Choroid plexus epithelial cell (primary cell): Measurements from ENCODE around the gene CREB3L1.
A peak's percentile ranks its signal among the peaks of the same experiment; 100 is the strongest.

Source experiments
- DNase-seq: peaks from one replicate; pipeline ENCODE4 v3.0.0-alpha.2; 2010; ENCODE audit warnings: low read depth
- H3K4me3 ChIP-seq: 2 replicates; pipeline ENCODE4 v1.5.1; 2011; ENCODE audit warnings: low read depth, mild to moderate bottlenecking, control low read depth, low read length, moderate library complexity
- CTCF ChIP-seq: conservative IDR thresholded peaks from 2 replicates; pipeline ENCODE4 v1.5.1; 2011; ENCODE audit warnings: low read depth, mild to moderate bottlenecking, control low read depth, inconsistent platforms, low read length, moderate library complexity

The CREB3L1 gene

GRCh38 chr11:46291441-46292150 lies 14.1 kb downstream of the CREB3L1 start:
- peak; percentile 18 for TF ChIP-seq CTCF
- peak; percentile 86 for DNase-seq
- peak overlapping the region; percentile 1 for H3K4me3 ChIP-seq

- H3K4me3 ChIP-seq: no peak overlapping the region
- DNase-seq: no peak
- no peak for TF ChIP-seq CTCF
These were observed 15.6 kb downstream of the CREB3L1 start for GRCh38 chr11:46293066-46293465.

GRCh38 chr11:46293641-46294103 lies 16.2 kb downstream of the CREB3L1 start:
- peak; percentile 79 for DNase-seq
- no peak for TF ChIP-seq CTCF
- H3K4me3 ChIP-seq: no peak overlapping the region

- TF ChIP-seq CTCF: no peak
- peak overlapping the region; percentile 62 for H3K4me3 ChIP-seq
- peak; percentile 67 for DNase-seq
These were observed 17.2 kb downstream of the CREB3L1 start for GRCh38 chr11:46294365-46295309.

- TF ChIP-seq CTCF: no peak
- peak; percentile 82 for DNase-seq
- H3K4me3 ChIP-seq: peak overlapping the region; percentile 62
These were observed 18.0 kb downstream of the CREB3L1 start for GRCh38 chr11:46295312-46296058.

- H3K4me3 ChIP-seq: peak overlapping the region; percentile 62
- DNase-seq: peak; percentile 35
- no peak for TF ChIP-seq CTCF
These were observed 18.6 kb downstream of the CREB3L1 start for GRCh38 chr11:46296059-46296527.
